Measurements from ENCODE around the gene MS4A1. TPM values are rescaled to one million over a fixed set of nuclear protein-coding genes. Genes with fewer than 3 reads are reported as not detected.
"Not testable (repeated sequence)": the region's sequence is repeated elsewhere in the genome, so short reads cannot be mapped to it uniquely, and the experiment has no call there.

Gene MS4A1
- polyA plus RNA-seq (ENCODE audit: insufficient read length in 12 of 12): 10 to 100 TPM in 1 of 12 donors, 1 to 10 TPM in 1, under 1 TPM in 7, not detected in 3; 0.18 to 17.6 (median 0.80) TPM
- long read RNA-seq, donor 1: 0 reads
- long read RNA-seq, donor 2: 0 reads
- long read RNA-seq, donor 3: 0 reads
- long read RNA-seq, donor 4: 0 reads
- long read RNA-seq, donor 5: 0 reads
- long read RNA-seq, donor 6: 0 reads
- long read RNA-seq, donor 7: 0 reads
- long read RNA-seq, donor 8: 0 reads
- long read RNA-seq, donor 9: 0 reads
- long read RNA-seq, donor 10: 0 reads
- long read RNA-seq, donor 11: 0 reads

- no peak for DNase-seq
These were observed at the start of gene MS4A1 for GRCh38 chr11:60455531-60456042. Gene MS4A1 (plus strand): TSS chr11:60455847. CDS start chr11:60462375, 6,528 bp downstream.

GRCh38 chr11:60420015-60420414 is 35.6 kb upstream of the MS4A1 start:
- no peak for DNase-seq

GRCh38 chr11:60422609-60423008 is 33.0 kb upstream of the MS4A1 start:
- no peak for DNase-seq

- no peak for DNase-seq
These were observed 27.1 kb upstream of the MS4A1 start for GRCh38 chr11:60428517-60428916.

- no peak for DNase-seq
These were observed 26.4 kb upstream of the MS4A1 start, which contains the start of gene MS4A5 for GRCh38 chr11:60429272-60429671. Gene MS4A5 (plus strand): TSS chr11:60429572. CDS start chr11:60429675, 103 bp downstream.

- DNase-seq: no peak
These were observed 24.4 kb upstream of the MS4A1 start for GRCh38 chr11:60431251-60431650.

- no peak for DNase-seq
These were observed 22.2 kb upstream of the MS4A1 start for GRCh38 chr11:60433401-60433800.

GRCh38 chr11:60447070-60447469 is 8.6 kb upstream of the MS4A1 start:
- no peak for DNase-seq

- DNase-seq: no peak
These were observed 7.8 kb upstream of the MS4A1 start for GRCh38 chr11:60447846-60448245.

- DNase-seq: not testable (repeated sequence)
These were observed 4.5 kb upstream of the MS4A1 start for GRCh38 chr11:60451185-60451584.

GRCh38 chr11:60454212-60454611 is 1.4 kb upstream of the MS4A1 start:
- no peak for DNase-seq

- no peak for DNase-seq
These were observed 1.9 kb downstream of the MS4A1 start for GRCh38 chr11:60457576-60457975.

GRCh38 chr11:60459345-60459744 is 3.7 kb downstream of the MS4A1 start:
- DNase-seq: no peak

- no peak for DNase-seq
These were observed 13.2 kb downstream of the MS4A1 start for GRCh38 chr11:60468829-60469228.

GRCh38 chr11:60469723-60470122 is 14.1 kb downstream of the MS4A1 start:
- DNase-seq: no peak

- DNase-seq: no peak
These were observed 21.4 kb downstream of the MS4A1 start for GRCh38 chr11:60477035-60477445.

- DNase-seq: no peak
These were observed 26.7 kb downstream of the MS4A1 start for GRCh38 chr11:60482361-60482760.

- DNase-seq: no peak
These were observed 30.3 kb downstream of the MS4A1 start for GRCh38 chr11:60485987-60486386.

- no peak for DNase-seq
These were observed 36.9 kb downstream of the MS4A1 start, which contains the start of gene MS4A12 for GRCh38 chr11:60492488-60493009. Gene MS4A12 (plus strand): TSS chr11:60492778. CDS start chr11:60497319, 4,541 bp downstream.

GRCh38 chr11:60493454-60493853 is 37.8 kb downstream of the MS4A1 start:
- no peak for DNase-seq

GRCh38 chr11:60498399-60498798 is 42.8 kb downstream of the MS4A1 start:
- DNase-seq: no peak

GRCh38 chr11:60498853-60499252 is 43.2 kb downstream of the MS4A1 start:
- DNase-seq: no peak

GRCh38 chr11:60500276-60500910 is 44.7 kb downstream of the MS4A1 start:
- DNase-seq: no peak

All from muscle of arm (tissue), 14 donors.